ENCODE results near the gene IFT25.
A peak's percentile ranks its signal among the peaks of the same experiment; 100 is the strongest.

The IFT25 gene

DNA sequence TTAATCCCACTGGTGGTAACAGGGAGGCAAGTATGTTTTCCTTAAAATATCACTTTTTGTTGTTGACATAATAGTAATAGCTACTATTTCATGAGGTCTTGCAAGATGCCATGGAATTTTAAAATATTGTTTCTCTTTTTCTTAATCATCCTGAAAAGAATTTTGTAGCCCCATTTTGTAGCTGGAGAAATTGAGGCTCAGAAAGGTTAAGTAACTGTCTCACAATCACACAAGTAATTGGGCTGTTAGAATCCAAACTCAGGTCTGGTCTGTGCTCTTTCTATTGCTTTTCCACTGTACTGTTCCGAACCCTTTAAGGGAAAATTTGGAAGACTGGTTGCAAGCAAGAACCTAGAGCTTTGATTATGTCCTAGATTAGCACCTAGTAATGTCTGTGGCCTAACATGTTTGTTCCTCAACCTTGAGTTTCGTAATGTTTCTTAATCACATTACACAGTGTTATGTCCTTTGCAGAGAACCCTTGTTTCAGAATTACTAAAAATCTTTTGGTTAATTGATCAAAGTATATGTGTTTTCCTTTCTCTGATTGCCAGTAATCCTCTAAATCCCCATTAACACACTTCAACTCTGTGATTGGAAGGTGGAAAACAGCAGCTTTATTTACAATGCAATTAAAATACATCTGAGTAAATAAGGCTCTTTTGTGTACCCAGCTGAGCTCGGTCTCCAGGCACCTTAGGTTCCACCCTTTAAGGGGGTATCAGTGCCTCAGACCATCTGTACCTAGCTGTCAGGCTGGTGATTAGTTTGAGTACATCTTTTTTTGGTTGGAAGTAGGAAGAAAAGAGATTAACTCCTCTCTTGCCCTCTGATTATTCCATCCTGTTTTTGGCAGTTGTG lies 11.0 kb upstream of the IFT25 start:
- peak; percentile 93 for DNase-seq

DNA sequence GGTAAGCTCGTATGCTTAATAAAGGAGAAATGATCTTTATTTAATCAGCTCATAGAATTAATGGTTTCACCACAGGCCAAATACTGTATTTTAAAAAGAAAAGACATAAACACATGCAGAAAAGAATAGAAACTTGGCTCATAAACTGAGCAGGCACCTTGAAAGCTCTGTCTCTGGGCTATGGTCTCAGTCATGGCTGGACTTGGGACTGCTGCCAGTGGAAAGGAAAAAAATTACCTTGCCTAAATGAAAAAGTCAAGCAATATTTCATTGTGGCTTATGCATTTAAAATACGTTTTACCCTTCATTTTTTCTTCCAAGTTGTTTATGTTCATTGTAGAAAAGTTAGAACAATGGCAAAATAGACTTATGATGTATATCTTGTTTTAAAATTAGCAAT lies 8.6 kb upstream of the IFT25 start:
- no peak for DNase-seq

- DNase-seq = no peak
These were observed 6.2 kb upstream of the IFT25 start for GRCh38 chr1:53951697-53952096.

DNA sequence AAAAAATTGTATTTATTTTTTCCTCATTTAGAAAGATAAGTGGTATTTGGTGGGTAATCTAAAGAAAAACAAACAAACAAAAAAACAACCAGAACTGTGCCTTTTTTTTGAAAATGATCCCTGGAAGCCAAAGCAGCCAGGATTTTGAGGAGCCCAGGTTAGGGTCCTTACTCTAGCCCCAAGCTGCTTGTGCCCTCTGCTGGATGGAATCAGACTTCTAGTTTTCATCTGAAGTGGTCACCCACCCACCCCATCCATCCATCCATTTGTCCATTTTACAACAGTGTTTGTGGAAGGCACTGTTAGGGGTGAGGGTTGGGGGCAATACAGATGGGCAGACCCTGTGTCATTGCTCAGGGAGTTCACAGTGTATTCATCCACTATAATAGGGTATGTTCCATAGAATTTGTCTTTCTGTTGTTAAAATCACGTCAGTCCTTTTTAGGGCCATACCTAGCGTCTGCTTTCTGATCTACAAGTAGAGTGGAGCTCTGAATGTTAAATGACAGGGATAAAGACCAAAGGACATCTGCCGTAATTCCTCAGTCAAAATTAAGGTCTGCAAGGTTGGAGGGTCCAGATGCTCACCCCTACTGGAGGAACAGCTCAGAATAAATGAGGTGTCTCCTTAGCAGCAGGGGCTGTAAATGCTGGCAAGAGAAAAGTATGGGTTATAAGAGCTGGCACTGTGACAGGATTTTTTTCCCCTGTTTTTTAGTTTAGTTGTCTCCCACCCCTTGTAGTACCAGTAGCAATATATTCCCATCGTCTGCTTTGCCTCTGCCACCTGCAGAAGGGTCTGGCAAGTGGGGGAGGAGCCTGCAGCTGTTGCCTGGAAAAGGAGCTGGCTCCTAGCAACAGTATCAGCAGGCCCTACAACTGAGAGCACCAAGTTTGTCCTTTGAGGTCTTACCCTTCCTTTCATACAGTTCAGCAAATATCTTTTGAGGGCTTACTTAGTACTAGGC lies 3.8 kb upstream of the IFT25 start:
- DNase-seq = peak; percentile 58

GRCh38 chr1:53948291-53948690 lies 2.8 kb upstream of the IFT25 start:
- DNase-seq = no peak

DNA sequence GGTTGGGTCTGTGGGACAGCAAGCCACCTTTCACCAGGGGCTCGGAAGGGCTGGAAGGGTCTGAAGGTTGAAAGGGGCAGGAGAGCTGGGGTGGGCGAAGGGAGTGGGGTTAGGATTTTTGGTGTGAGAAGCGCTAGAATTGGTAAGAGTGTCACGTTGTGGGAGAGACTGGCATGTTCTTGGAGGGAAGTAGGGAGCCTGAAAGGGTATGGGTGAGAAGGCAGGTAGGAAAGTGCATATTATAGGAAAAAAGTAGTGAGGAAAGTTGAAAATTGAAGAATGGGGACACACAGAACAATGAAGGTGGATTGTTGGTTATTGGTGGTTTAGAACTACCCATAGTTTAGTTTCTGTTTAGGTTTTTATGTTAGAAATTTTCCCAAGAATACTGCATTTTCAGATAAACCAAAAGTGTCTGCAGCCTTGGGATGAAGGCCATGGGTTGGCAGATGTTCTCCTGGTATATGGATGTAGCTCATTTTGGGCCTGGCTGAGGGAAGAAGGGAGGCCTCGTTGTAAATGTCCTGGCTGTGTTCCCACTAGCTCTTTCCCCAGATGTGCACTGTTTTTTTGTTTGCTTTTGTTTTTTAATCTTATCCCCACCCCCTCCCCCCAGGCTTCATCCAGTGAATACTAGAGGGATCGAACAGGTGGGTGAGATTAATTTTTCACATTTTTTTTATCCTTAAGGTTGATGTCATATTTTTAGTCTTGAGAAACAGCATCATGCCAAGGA lies 1.8 kb upstream of the IFT25 start:
- DNase-seq = no peak

DNA sequence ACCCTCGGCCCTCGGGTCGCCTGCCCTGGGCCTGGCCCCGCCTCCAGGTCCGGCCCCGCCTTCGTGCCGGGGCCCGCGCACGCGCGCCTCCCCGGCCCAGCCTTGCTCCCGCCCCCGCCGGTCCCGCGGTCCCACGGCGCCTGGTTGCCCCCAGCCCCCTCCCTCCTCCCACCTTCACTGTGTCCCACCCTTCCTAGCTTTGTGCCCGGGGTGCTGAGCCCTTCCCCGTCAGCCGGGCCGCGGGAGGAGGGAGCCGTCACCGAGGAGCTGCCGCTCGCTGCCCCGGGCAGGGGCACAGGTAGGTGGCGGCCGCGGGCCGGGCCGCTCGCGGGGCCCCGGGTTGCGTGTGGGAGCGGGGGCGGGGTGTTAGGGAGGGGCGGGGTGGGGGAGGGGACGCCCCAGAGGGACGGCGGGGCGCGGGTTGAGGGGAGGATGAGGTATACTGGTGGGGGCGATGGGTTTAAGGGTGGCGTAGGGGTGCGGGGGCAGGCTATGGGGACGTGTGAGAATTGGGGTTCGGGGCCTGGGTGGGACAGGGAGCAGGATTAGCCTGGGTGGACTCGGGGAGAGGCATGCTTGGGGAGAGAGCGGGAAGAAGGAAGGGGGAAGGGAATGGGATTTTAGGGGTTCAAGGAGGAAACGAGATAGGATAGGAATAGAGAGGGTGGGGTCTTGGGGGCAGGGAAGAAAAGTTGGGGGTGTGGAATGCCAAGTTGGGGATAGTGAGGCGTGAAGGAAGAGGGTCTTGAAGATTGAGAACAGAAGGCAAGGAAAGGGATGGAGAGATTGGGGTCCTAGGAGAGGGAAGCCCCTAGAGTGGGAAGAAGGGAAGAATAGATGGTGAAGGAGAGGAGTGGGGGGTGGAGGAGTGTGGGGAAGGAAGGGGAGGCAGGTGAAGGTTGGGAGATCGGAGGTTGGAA lies 1.0 kb upstream of the IFT25 start, which contains the start of gene LRRC42:
TSS of gene LRRC42 (plus strand) at position 99 of the 920 bp plus-strand sequence. CDS start 5,650 bp downstream, outside the sequence.
- no peak for DNase-seq

GRCh38 chr1:53945183-53945432 lies 391 bp downstream of the IFT25 start:
- DNase-seq = no peak

DNA sequence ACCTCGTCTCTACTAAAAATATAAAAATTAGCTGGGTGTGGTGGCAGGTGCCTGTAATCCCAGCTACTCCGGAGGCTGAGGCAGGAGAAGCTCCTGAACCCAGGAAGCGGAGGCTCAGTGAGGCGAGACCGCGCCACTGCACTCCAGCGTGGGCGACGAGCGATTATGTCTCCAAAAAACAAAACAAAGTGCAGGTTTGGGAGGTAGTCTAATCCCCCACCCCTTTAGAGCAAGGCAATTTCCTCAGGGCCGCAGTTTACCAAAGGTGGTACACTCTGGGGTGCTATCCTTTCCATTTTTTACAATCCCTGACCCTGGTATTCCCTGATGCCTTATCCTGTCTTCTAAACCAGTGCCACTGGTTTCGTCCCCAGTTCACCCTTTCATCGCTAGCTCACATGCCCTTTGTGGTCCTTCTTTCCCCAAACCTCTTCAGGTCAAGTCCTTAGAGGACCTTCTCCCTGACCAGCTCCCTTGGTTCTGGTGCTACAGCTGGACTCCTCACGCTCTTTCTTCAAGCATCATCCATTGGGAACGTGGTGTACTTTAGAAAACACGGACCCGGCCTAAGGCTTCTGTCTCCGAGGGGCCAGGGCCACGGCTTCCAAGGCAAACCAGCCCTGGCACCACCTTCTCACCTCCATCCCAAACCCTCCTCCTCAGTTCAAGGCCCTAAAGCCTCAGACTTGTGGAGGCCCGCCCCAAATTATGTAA lies 873 bp downstream of the IFT25 start:
- DNase-seq = no peak

- no peak for DNase-seq
These were observed 1.9 kb downstream of the IFT25 start for GRCh38 chr1:53943490-53944043.

DNA sequence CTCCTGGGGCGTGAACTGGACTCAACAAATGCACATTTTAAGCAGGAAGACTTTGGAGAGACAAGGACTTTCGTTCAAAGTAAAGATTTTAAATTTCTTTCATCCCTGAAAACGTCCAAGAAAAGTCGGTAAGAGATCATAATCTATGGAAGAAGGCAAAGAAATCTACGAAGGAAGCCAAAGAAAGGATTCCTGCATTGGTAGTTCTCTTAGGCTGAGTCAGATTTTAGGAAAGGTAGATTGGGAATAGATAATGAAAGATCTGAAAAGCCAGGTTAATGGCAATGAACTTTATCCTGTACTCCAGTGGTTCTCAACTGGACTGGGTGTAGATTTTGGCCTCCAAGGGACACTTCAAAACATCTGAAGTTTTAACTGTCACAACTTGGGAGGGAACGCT lies 2.4 kb downstream of the IFT25 start:
- DNase-seq = no peak

DNA sequence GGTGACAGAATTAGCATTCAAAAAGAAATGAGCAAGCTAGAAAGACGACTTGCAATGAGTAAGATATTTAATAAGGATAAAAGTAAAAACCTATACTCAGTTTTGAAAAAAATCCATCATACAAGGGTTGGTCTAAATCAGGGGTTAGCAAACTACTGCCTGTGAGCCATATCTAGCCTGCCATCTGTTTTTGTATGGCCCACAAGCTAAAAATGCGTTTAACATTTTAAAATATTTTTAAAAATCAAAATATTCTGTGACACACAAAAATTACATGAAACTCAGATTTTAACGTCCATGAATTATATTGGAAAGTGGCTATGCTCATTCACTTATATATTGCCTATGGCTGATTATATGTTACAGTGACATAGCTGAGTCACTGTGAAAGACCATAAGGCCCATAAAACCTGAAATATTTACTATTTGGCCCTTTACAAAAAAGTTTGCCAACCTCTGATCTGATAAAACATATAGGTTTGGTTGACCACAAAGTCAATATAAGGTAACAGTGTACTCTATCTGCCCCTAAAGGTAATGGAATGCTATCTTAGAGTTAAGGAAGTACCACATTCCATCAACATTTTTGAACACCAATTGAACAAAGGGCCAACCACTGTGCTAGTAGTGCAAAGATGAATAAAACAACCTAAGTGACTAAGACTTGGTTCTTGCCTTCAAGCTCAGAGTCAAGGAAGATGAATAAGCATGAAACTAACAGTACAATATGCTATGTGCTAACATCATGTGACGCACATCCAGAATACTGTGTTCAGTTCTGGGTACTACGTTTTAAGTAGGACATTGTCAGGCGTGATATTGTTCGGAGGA lies 3.2 kb downstream of the IFT25 start:
- no peak for DNase-seq

DNA sequence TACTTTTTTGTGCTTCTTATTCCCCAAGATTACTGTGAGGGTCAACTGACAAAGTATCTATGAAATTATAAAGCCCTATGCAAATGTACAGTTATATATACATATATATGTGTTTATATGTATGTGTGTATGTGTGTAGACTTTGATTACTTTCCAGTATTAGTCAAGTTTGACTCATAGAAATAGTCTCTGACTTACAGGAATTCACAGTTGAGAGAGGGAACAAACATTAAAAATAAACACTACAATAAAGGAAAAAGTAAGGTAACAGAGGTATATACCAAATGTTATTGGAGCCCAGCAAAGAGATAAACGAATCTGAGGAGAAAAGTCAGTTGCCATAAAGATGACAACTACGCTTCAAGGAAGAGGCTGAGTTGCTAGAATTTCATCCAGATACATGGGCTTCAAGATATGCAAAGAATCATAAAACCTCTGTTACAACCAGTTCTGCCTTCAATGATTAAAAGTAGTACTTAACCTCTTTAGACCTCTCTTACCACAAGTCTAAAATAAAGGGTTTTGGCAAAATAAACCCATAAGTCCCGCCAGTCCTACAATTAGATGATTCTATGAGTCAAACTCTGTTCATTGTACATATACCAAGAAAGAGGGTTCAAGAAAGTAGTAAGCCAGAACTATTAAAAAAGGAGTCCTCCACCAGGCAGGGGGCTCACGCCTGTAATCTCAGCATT lies 7.2 kb downstream of the IFT25 start:
- no peak for DNase-seq

DNA sequence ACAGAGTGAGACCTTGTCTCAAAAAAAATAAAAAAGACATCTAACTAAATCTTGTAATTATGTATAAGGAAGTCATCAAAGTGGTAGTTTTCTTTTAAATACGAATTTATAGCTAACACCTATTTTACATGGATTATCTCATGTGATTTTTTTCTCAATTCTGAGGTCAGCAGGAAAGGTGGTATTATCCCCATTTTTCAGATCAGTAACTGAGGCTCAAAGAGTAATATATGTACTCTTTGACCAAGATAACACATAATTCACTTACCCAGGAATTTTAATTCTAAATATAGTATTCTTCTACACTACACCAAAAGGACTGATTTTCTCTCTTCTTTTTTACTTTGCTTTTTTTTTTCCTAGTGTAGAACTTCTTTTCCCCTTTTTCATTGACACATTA lies 9.1 kb downstream of the IFT25 start:
- DNase-seq = no peak

DNA sequence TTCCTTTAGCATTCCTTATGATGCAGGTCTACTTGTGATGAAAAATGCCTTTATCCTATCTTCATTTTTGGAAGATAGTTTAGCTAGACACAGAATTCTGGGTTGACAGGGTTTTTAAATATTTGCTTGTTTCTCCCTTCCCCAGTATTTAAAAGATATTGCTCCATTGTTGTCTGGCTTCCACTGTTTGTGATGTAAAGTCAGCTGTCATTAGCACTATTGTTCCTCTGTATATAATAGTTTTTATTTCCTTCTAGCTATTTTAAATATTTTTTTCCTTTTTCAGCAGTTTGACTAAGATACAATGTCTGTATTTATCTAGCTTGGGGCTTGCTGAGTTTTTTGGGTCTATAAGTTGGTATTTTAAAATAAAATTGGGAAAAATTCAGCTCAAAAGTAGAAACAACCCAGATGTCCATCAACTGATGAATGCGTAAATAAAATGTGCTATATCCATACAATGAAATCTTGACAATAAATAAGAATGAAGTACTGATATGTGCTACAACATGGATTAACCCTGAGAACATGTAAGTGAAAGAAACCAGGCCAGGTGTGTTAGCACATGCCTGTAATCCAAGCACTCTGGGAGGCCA lies 11.2 kb downstream of the IFT25 start:
- no peak for DNase-seq

DNA sequence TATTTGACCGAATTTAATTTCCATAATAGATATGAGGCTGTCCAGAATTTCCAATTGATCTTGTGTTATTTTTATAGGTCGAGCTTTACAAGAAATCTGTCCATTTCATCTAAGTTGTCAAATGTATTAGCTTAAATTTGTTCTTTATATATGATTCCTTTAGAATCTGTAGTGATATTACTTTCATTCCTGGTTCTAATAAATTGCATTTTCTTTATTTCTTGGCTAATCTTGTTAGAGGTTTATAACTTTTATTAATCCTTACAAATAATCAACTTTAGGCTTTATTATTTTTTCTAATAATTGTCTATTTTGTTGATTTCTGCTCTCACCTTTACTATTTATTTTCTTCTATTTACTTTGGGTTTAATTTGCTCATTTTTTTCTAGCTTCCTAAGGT lies 14.0 kb downstream of the IFT25 start:
- DNase-seq = no peak

DNA sequence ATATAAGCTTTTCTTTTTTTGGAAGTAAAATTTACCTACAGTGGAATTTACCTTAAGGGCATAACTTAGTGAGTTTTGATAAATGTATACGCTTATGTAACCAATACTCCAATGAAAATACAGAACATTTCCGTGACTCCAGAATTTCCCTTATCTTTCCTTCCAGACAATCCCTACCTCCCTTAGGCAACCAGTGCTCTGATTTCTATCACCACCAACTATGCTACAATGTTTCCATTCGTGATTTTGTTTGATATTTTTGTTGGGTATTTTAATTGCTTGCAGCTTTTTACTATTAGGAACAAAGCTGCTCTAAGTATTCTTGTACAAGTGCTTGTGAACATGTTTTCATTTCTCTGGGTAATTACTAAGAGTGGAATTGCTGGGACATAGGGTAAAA lies 14.6 kb downstream of the IFT25 start:
- no peak for DNase-seq

- no peak for DNase-seq
These were observed 16.1 kb downstream of the IFT25 start for GRCh38 chr1:53929246-53929960.

Measured in NCI-H1417 treated with DMSO at 0.1 percent for 48 hours (cell line).